Gastrocnemius medialis (tissue), 4 donors: ENCODE results near the gene DTNB. TPM values are rescaled to one million over a fixed set of nuclear protein-coding genes. Genes with fewer than 3 reads are reported as not detected.

Source experiments
- ATAC-seq, 2 donors: fragments of 150-250 bp; one replicate each; pipeline ENCODE4 v1.9.1; 2016
- DNase-seq, 2 donors: peaks; one replicate each; pipeline ENCODE4 v3.0.0-alpha.2; 2019
- H3K27ac ChIP-seq, 4 donors: fragments of 200-600 bp; sonication (generic); 1 replicate in 1 of 4; 2 replicates in 3 of 4; pipeline ENCODE4 v1.5.1; 2016 to 2018; ENCODE audit warnings: mild to moderate bottlenecking in 2 of 4, moderate library complexity in 1 of 4
- H3K27me3 ChIP-seq, 3 donors: fragments of 200-600 bp; sonication (generic) in 2 of 3; 1 replicate in 1 of 3; 2 replicates in 2 of 3; pipeline versions ENCODE4 v1.5.1 to v1.6.0; 2016 to 2019; ENCODE audit warnings: mild to moderate bottlenecking in 1 of 3, moderate library complexity in 1 of 3
- H3K36me3 ChIP-seq, 2 donors: fragments of 200-600 bp; sonication (generic) in 1 of 2; one replicate each; pipeline ENCODE4 v1.5.1; 2017 to 2018
- H3K4me1 ChIP-seq, 2 donors: fragments of 200-600 bp; sonication (generic) in 1 of 2; one replicate each; pipeline ENCODE4 v1.5.1; 2016 to 2017; ENCODE audit warnings: mild to moderate bottlenecking in 2 of 2
- H3K4me3 ChIP-seq, 4 donors: fragments of 200-600 bp; sonication (generic) in 3 of 4; 1 replicate in 1 of 4; 2 replicates in 3 of 4; pipeline ENCODE4 v1.5.1; 2016 to 2019; ENCODE audit warnings: mild to moderate bottlenecking in 2 of 4
- H3K9me3 ChIP-seq, 3 donors: fragments of 200-600 bp; sonication (generic) in 2 of 3; 1 replicate in 1 of 3; 2 replicates in 2 of 3; pipeline ENCODE4 v1.5.1; 2016 to 2019
- CTCF ChIP-seq, 5 experiments: fragments of 450-650 bp in 3 of 5; fragments of 200-600 bp in 2 of 5; sonication (generic) in 2 of 5; IDR thresholded peaks in 4 of 5; conservative IDR thresholded peaks in 1 of 5; 1 replicate in 4 of 5; 2 replicates in 1 of 5; pipeline ENCODE4 v1.5.1; 2016 to 2019; ENCODE audit warnings: antibody characterized with exemption in 5 of 5, mild to moderate bottlenecking in 3 of 5, moderate library complexity in 3 of 5
- POLR2A ChIP-seq, 2 donors: fragments of 450-650 bp; IDR thresholded peaks; one replicate each; pipeline ENCODE4 v1.6.1; 2017; ENCODE audit warnings: antibody characterized with exemption in 2 of 2, mild to moderate bottlenecking in 2 of 2, moderate library complexity in 2 of 2
- in situ Hi-C, 4 donors: fragments of 200-750 bp; cut with MboI; loops; one replicate each; pipeline versions ENCODE4 v1.15.0 to v1.8.0; 2017; ENCODE audit warnings: low sequenced_read_pairs in 4 of 4
- intact Hi-C: fragments of 100-400 bp; cut with DNase I; formaldehyde crosslinking; loops from one replicate; pipeline ENCODE4 v1.15.1; 2023; ENCODE audit warnings: low total_unique reads
- total RNA-seq, 4 donors: library from RNA; depleted of rRNA; stranded (reverse); fragments of >200 nt; gene quantifications; one replicate each; pipeline versions ENCODE4 v1.1.0 to v1.2.3, GENCODE V29; 2016

DTNB gene
- total RNA-seq, 4 donors from 2014 or later = 1.0 to 6.6 (median 4.1) TPM

- TF ChIP-seq CTCF (IDR thresholded peaks at IDR 0.05 in 4 of 5, conservative IDR thresholded peaks at IDR 0.05 in 1 of 5) (peak in 1 of 5 experiments; percentile 15), POLR2A (IDR thresholded peaks at IDR 0.05) (no peak)
- no peaks in the 10 kb centered on the region for H3K27me3 ChIP-seq
- no peak overlapping the region for H3K27ac ChIP-seq
- H3K9me3 ChIP-seq = no peaks in the 10 kb centered on the region
- in situ Hi-C loops = no loop called here
- no peaks in the 10 kb centered on the region for H3K4me1 ChIP-seq
- DNase-seq (no peak), ATAC-seq (no peak)
- H3K4me3 ChIP-seq = no peak overlapping the region
- H3K36me3 ChIP-seq = no peaks in the 10 kb centered on the region
- intact Hi-C loops = no loop called here
Observed at GRCh38 chr2:25567406-25567805, 106.0 kb downstream of the DTNB start.

DNA sequence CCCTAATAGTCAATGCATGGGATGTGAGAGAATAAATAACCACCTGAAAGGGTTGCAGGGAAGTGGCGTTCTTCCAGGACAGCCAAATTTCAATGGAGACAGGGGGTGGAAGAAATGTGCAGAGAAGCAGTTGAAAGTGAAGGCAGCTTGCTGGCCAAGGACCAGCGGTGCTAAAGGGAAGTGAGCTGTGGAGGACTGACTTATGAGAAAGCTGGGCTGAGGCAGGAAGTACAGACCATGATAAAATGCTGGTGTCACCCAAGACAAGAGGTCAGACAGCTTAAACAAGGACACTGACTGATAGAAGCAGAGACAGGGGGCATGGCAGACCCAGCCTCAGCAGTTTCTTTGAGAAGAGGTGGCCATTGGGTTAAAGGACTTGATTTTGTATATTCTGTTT, 106.7 kb downstream of the DTNB start:
- H3K36me3 ChIP-seq = no peaks in the 10 kb centered on the region
- no peaks in the 10 kb centered on the region for H3K4me1 ChIP-seq
- no peaks in the 10 kb centered on the region for H3K27me3 ChIP-seq
- H3K27ac ChIP-seq = no peak overlapping the region
- no peaks in the 10 kb centered on the region for H3K9me3 ChIP-seq
- ATAC-seq (no peak), DNase-seq (peak in 1 of 2 donors; percentile 31)
- intact Hi-C loops (no loop called here), in situ Hi-C loops (no loop called here)
- no peak overlapping the region for H3K4me3 ChIP-seq
- TF ChIP-seq POLR2A (IDR thresholded peaks at IDR 0.05) (no peak), CTCF (IDR thresholded peaks at IDR 0.05 in 4 of 5, conservative IDR thresholded peaks at IDR 0.05 in 1 of 5) (no peak)

DNA sequence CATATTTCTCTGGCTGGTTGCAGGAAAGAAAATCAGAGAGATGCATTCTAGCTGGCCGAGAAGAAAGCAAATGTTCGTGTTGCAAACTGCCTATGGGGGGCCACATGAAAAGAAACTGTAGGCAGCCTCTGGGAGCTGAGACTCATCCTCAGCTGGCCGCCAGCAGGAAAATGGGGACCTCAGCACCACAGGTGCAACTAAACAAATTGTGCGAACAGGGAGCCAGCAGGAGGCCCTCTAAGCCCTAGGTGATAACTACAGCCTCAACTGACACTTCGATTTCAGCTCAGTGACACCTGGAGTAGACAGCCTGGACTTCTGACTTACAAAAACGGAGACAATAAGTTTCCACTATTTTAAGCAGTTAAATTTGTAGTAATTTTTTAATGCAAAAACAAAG, 107.3 kb downstream of the DTNB start:
- TF ChIP-seq POLR2A (IDR thresholded peaks at IDR 0.05) (no peak), CTCF (IDR thresholded peaks at IDR 0.05 in 4 of 5, conservative IDR thresholded peaks at IDR 0.05 in 1 of 5) (no peak)
- Histone ChIP-seq H3K4me1 (no peaks in the 10 kb centered on the region), H3K36me3 (no peaks in the 10 kb centered on the region), H3K27ac (no peak overlapping the region), H3K27me3 (no peaks in the 10 kb centered on the region), H3K9me3 (no peaks in the 10 kb centered on the region), H3K4me3 (no peak overlapping the region)
- intact Hi-C loops (no loop called here), in situ Hi-C loops (no loop called here)
- DNase-seq (no peak), ATAC-seq (no peak)

DNA sequence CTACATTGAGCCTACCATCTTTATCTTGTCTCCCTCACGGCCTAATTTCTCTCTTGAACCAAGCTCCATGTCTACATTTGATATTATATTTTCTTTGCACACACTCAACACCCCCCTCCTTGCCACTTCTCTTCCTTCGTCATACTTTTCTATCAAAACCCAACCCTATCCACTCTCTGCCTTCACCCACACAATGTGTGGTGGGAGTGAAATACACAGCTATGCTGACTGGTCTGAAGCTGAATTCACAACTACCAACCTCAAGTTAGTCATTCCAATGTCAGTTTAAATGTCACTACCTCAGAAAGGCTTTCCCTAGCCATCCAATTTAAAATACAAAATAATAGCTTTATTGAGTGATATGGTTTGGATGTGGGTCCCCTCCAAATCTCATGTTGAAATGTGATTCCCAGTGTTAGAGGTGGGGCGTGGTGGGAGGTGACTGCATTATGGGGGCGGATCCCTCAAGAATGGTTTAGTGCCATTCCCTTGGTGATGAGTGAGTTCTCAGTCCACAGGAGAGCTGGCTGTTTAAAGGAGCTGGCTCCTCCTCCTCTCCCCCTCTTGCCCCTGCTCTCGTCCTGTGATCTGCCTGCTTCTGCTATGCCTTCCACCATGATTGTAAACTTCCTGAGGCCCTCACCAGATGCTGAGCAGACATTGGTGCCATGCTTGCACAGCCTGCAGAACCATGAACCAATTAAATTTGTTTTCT, 112.1 kb downstream of the DTNB start:
- no peaks in the 10 kb centered on the region for H3K9me3 ChIP-seq
- no peaks in the 10 kb centered on the region for H3K4me1 ChIP-seq
- H3K27me3 ChIP-seq = no peaks in the 10 kb centered on the region
- no peaks in the 10 kb centered on the region for H3K36me3 ChIP-seq
- TF ChIP-seq CTCF (IDR thresholded peaks at IDR 0.05 in 4 of 5, conservative IDR thresholded peaks at IDR 0.05 in 1 of 5) (no peak), POLR2A (IDR thresholded peaks at IDR 0.05) (no peak)
- in situ Hi-C loops = no loop called here
- H3K4me3 ChIP-seq = no peak overlapping the region
- ATAC-seq (no peak), DNase-seq (no peak)
- intact Hi-C loops = no loop called here
- no peak overlapping the region for H3K27ac ChIP-seq

GRCh38 chr2:25559148-25559547, 114.2 kb downstream of the DTNB start:
- H3K4me1 ChIP-seq = no peaks in the 10 kb centered on the region

More at GRCh38 chr2:25559148-25559547, 114.2 kb downstream of the DTNB start:
- in situ Hi-C loops (no loop called here), intact Hi-C loops (no loop called here)
- ATAC-seq = no peak
- H3K27ac ChIP-seq = no peak overlapping the region
- H3K9me3 ChIP-seq = no peaks in the 10 kb centered on the region
- no peaks in the 10 kb centered on the region for H3K36me3 ChIP-seq
- DNase-seq = no peak
- TF ChIP-seq CTCF (IDR thresholded peaks at IDR 0.05 in 4 of 5, conservative IDR thresholded peaks at IDR 0.05 in 1 of 5) (no peak), POLR2A (IDR thresholded peaks at IDR 0.05) (no peak)
- no peaks in the 10 kb centered on the region for H3K27me3 ChIP-seq
- no peak overlapping the region for H3K4me3 ChIP-seq
